Loucy (cell line): Measurements from ENCODE around the gene TM4SF18.

ENCODE experiments used
- H2AFZ ChIP-seq: fragments of 200-600 bp; sonication (generic); 2 replicates; pipeline ENCODE4 v1.6.0; 2016; ENCODE audit warnings: antibody characterized with exemption, mild to moderate bottlenecking, low read length, moderate library complexity
- H3F3A ChIP-seq: fragments of 200-600 bp; 2 replicates; pipeline ENCODE4 v1.6.0; 2016; ENCODE audit warnings: antibody characterized with exemption, low read depth, mild to moderate bottlenecking
- H3K27me3 ChIP-seq: fragments of 200-600 bp; sonication (generic); 2 replicates; pipeline ENCODE4 v1.6.1; 2014; ENCODE audit warnings: low read length, mild to moderate bottlenecking; ENCODE audit not compliant: insufficient read depth, poor library complexity, severe bottlenecking
- H3K36me3 ChIP-seq: fragments of 200-600 bp; sonication (generic); 2 replicates; pipeline ENCODE4 v1.6.1; 2016; ENCODE audit warnings: low read length; ENCODE audit not compliant: insufficient read depth
- H3K4me1 ChIP-seq: fragments of 200-600 bp; sonication (generic); 2 replicates; pipeline ENCODE4 v1.5.1; 2014; ENCODE audit warnings: low read length, mild to moderate bottlenecking; ENCODE audit not compliant: insufficient read depth, poor library complexity, severe bottlenecking
- H3K4me2 ChIP-seq: fragments of 200-600 bp; sonication (generic); 2 replicates; pipeline ENCODE4 v1.6.0; 2014; ENCODE audit warnings: antibody characterized with exemption, low read length, low read depth, mild to moderate bottlenecking; ENCODE audit not compliant: poor library complexity, severe bottlenecking
- H3K4me3 ChIP-seq: fragments of 200-600 bp; sonication (generic); 2 replicates; pipeline ENCODE4 v1.5.1; 2014; ENCODE audit warnings: low read length, mild to moderate bottlenecking, mixed read lengths; ENCODE audit not compliant: poor library complexity, severe bottlenecking
- H3K79me2 ChIP-seq: fragments of 200-600 bp; sonication (generic); 2 replicates; pipeline ENCODE4 v1.6.1; 2014; ENCODE audit warnings: low read length; ENCODE audit not compliant: insufficient read depth
- H3K9ac ChIP-seq: fragments of 200-600 bp; sonication (generic); 2 replicates; pipeline ENCODE4 v1.6.0; 2014; ENCODE audit warnings: mild to moderate bottlenecking, low read depth, low read length, moderate library complexity; ENCODE audit not compliant: poor library complexity, severe bottlenecking
- H3K9me2 ChIP-seq: fragments of 200-600 bp; sonication (generic); replicated peaks from 2 replicates; pipeline ENCODE4 v1.6.1; 2016; ENCODE audit warnings: low read depth, low read length, mixed read lengths
- H3K9me3 ChIP-seq: fragments of 200-600 bp; sonication (generic); 2 replicates; pipeline ENCODE4 v1.6.1; 2014; ENCODE audit warnings: mild to moderate bottlenecking, antibody characterized with exemption, low read length, low read depth; ENCODE audit not compliant: insufficient read depth
- H4K20me1 ChIP-seq: fragments of 200-600 bp; sonication (generic); 2 replicates; pipeline ENCODE4 v1.6.0; 2014; ENCODE audit warnings: antibody characterized with exemption, low read length, mild to moderate bottlenecking; ENCODE audit not compliant: insufficient read depth, poor library complexity, severe bottlenecking
- EZH2phosphoT487 ChIP-seq: fragments of 200-600 bp; IDR thresholded peaks from 2 replicates; pipeline ENCODE4 v1.6.1; 2018; ENCODE audit warnings: antibody characterized with exemption, mild to moderate bottlenecking, moderate library complexity, borderline replicate concordance
- TF ChIP-seq, protein P1 (sequence below): fragments of 200-600 bp; sonication (generic); conservative IDR thresholded peaks from 2 replicates; pipeline ENCODE4 v1.5.1; 2014; ENCODE audit warnings: mild to moderate bottlenecking, antibody characterized with exemption, low read length

The TM4SF18 gene

GRCh38 chr3:149315694-149316093 is 17.7 kb downstream of the TM4SF18 start:
- no peaks in the 10 kb centered on the region for H4K20me1 ChIP-seq
- H3K27me3 ChIP-seq: no peaks in the 10 kb centered on the region
- no peak overlapping the region for H3K4me3 ChIP-seq
- H3K4me2 ChIP-seq: no peak overlapping the region
- no peaks in the 10 kb centered on the region for H3K79me2 ChIP-seq
- H2AFZ ChIP-seq: 0 out of 2 replicates have a peak overlapping the region, but pooled peaks have one; percentile 15
- no peaks in the 10 kb centered on the region for H3K4me1 ChIP-seq
- H3K9me3 ChIP-seq: no peaks in the 10 kb centered on the region
- H3K9ac ChIP-seq: no peak overlapping the region
- no peaks in the 10 kb centered on the region for H3K36me3 ChIP-seq
- no peaks in the 10 kb centered on the region for H3F3A ChIP-seq
- no peaks in the 10 kb centered on the region for H3K9me2 ChIP-seq
- no peak for TF ChIP-seq EZH2phosphoT487
- TF ChIP-seq, protein P1, sequence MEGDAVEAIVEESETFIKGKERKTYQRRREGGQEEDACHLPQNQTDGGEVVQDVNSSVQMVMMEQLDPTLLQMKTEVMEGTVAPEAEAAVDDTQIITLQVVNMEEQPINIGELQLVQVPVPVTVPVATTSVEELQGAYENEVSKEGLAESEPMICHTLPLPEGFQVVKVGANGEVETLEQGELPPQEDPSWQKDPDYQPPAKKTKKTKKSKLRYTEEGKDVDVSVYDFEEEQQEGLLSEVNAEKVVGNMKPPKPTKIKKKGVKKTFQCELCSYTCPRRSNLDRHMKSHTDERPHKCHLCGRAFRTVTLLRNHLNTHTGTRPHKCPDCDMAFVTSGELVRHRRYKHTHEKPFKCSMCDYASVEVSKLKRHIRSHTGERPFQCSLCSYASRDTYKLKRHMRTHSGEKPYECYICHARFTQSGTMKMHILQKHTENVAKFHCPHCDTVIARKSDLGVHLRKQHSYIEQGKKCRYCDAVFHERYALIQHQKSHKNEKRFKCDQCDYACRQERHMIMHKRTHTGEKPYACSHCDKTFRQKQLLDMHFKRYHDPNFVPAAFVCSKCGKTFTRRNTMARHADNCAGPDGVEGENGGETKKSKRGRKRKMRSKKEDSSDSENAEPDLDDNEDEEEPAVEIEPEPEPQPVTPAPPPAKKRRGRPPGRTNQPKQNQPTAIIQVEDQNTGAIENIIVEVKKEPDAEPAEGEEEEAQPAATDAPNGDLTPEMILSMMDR: no peak

GRCh38 chr3:149314807-149315578 is 18.4 kb downstream of the TM4SF18 start:
- Histone ChIP-seq H3K9me3 (no peaks in the 10 kb centered on the region), H3K36me3 (no peaks in the 10 kb centered on the region), H3K27me3 (no peaks in the 10 kb centered on the region), H4K20me1 (no peaks in the 10 kb centered on the region), H3K4me3 (no peak overlapping the region), H3K79me2 (no peaks in the 10 kb centered on the region), H3K9ac (no peak overlapping the region), H3F3A (no peaks in the 10 kb centered on the region), H3K4me2 (no peak overlapping the region), H2AFZ (no peak overlapping the region), H3K4me1 (no peaks in the 10 kb centered on the region), H3K9me2 (no peaks in the 10 kb centered on the region)
- TF ChIP-seq, protein P1: no peak
- no peak for TF ChIP-seq EZH2phosphoT487

DNA sequence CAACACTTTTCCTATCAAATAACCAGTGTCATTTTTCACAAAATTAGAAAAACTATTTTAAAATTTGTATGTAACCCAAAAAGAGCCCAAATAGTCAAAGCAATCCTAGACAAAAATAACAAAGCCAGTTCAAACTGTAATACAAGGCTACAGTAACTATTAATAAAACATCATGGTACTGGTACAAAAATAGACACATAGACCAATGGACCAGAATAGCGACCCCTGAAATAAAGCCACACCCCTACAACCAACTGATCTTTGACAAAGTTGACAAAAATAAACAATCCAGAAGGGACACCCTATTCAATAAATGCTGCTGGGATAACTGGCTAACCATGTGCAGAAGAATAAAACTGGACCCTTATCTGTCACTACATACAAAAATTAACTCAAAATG is 19.9 kb downstream of the TM4SF18 start:
- no peak for TF ChIP-seq EZH2phosphoT487
- no peaks in the 10 kb centered on the region for H3K9me3 ChIP-seq
- no peaks in the 10 kb centered on the region for H3K79me2 ChIP-seq
- no peaks in the 10 kb centered on the region for H3K27me3 ChIP-seq
- no peak overlapping the region for H3K4me3 ChIP-seq
- no peaks in the 10 kb centered on the region for H3K9me2 ChIP-seq
- H3K36me3 ChIP-seq: no peaks in the 10 kb centered on the region
- no peaks in the 10 kb centered on the region for H3F3A ChIP-seq
- no peak overlapping the region for H2AFZ ChIP-seq
- H3K4me2 ChIP-seq: no peak overlapping the region
- no peaks in the 10 kb centered on the region for H4K20me1 ChIP-seq
- no peak overlapping the region for H3K9ac ChIP-seq
- H3K4me1 ChIP-seq: no peaks in the 10 kb centered on the region
